ENCODE results near the gene ABCB9.

ABCB9 gene

DNA sequence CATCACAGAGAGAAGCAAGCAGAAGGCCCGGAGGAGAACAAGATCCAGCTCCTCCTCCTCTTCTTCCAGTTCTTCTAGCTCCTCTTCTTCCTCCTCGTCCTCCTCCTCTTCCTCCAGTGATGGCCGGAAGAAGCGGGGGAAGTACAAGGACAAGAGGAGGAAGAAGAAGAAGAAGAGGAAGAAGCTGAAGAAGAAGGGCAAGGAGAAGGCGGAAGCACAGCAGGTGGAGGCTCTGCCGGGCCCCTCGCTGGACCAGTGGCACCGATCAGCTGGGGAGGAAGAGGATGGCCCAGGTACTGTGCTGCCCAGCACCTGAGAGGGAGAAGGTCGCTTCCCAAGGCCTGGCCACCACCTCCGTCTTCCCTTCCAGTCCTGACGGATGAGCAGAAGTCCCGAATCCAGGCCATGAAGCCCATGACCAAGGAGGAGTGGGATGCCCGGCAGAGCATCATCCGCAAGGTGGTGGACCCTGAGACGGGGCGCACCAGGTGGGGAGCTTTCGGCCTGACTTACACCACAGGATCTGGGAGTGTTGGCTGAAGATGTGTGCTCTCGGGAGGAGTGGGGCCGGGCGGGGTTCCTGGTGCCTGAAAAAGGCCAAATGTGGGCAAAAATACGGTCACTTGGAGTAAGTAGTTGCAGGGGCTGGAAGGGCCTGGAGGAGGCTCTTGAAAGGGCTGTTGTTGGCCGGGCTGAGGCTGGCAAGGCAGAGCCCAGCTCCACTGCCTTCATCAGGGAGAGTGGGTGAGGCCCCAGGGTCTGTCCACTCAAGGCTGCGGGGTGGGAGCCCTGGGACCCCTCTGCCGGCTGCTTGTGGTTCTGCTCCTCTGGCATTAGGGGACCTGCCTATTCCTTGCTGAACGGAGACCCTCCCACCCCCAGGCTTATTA, 15.6 kb upstream of the ABCB9 start:
- DNase-seq = no peak

DNA sequence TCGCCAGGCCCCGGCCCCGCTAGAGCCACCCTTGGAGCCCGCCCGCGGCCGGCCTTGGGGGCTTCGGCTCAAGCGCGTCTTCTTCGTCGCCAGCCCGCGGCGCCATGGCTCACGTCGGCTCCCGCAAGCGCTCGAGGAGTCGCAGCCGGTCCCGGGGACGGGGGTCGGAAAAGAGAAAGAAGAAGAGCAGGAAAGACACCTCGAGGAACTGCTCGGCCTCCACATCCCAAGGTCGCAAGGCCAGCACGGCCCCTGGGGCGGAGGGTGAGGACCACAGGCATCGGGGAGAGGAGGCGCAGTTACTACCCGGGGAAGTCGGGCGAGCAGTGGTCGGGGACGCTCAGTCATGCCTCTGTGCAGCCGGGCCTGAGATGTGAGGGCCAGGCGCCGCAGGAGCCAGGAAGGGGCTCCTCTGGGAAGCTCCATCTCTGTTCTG, 14.8 kb upstream of the ABCB9 start:
- DNase-seq = peak; percentile 81

DNA sequence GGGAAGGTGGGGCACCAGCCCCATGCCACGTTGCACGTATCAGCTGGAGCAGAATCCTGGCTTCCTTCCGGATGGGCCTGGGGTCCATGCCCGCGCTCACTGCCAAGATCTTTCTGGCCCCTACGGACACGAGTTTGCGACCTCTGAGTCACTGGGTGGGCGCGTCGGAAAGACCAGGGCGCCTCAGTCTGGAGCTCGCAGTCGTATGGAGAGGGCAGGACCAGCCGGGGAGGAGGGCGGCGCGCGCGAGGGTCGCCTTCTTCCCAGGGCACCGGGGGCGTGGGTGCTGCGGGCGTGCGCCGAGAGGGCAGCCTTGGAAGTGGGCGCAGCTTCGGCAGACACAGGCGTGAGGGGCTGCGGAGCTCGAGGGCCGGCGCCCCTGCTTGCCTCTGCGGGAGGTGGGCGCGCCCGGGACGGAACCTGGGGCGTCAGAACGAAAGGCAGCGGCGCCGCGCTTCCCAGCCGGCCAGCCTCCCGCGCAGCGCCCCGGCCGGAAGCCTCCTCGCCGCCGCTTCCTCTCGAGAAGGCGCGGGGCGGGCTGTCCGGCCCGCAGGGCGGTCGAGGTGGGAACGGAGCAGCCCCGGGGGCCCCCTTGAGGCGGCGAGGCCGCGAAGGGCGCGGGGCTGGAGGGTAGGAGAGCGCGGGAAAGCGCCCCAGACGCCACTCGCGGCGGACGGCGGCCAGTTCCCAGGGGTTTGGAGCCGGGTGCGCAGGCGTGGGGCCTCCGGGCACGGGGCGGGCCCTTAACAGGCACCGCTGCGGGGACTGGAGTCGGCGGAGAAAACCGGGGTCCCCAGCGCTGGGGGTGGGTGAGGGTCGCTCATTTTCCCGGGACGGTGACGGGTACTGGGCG, 14.1 kb upstream of the ABCB9 start, which contains the start of gene ARL6IP4:
Gene ARL6IP4, plus strand, starts transcription at position 499 of the 853 bp plus-strand sequence. CDS start 459 bp downstream, outside the sequence.
- DNase-seq = peak; percentile 85

DNA sequence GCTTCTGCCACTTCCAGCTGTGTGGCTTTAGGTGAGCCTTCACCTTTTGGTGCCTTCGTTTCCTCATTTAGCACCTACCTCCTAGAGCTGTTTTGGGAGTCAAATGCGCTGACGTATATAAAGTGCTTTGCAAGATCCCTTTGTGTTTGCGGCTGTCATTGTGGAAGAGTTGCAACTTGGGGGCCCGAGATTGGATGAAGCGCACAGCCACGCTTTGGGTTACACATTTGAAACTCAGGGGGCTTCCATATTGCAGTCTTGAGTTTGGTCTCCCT, 13.6 kb upstream of the ABCB9 start:
- no peak for DNase-seq

DNA sequence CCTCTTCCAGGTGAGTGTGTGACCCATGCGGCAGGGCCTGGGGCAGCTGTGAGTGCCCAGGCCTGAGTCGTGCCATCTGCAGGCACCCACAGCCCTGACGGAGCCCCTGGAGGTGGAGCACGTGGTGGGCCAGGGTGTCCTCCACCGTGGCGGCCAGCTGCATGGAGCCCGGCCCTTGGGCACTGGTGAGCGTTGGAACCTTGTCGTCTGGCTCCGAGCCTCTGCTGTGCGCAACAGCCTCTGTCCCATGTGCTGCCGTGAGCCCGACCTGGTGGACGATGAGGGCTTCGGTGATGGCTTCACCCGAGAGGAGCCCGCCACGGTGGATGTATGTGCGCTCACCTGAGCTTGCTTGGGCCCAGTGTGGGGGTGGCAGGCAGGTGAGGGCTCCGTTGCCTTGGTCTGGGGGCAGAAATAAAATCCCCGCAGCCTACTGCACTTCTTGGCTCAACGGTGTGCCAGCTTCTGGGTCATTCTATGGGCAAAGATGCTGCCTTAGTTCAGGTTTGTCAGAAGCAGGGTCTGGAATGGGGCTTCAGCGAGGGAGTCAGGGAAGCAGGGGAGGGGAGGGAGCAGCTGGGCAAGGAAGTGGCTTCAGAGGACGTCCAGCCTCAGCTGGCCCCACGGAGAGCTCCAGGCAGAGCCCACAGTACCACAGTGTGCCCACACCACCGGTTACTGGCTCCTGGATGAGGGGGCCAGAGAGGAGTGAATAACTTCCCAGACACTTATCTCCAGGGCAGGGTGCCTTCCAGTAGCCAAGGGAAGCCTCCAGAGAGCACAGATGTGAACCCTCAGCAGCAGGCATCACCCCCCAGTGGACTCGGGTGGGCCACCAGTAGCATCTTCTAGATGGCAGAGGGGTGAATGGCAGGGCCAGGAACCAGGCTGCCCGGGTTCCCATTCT, 13.0 kb upstream of the ABCB9 start:
- no peak for DNase-seq

DNA sequence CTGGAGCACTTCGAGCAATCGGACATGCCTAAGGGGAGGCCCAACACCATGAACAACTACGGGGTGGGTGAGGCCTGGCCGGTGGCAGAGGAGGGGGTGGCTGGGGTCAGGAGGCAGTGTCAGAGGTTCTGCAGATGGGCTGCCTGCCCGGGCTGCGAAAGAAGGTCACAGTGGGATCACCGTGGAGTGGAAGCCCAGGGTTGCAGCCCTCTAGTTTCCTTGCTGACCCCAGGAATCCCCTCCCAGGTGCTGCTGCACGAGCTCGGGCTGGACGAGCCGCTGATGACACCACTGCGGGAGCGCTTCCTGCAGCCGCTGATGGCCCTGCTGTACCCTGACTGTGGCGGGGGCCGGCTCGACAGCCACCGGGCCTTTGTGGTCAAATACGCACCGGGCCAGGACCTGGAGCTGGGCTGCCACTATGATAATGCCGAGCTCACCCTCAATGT, 12.3 kb upstream of the ABCB9 start:
- no peak for DNase-seq

- no peak for DNase-seq
These were observed 11.6 kb upstream of the ABCB9 start for GRCh38 chr12:122977655-122978392.

GRCh38 chr12:122977153-122977552, 10.9 kb upstream of the ABCB9 start:
- DNase-seq = no peak

DNA sequence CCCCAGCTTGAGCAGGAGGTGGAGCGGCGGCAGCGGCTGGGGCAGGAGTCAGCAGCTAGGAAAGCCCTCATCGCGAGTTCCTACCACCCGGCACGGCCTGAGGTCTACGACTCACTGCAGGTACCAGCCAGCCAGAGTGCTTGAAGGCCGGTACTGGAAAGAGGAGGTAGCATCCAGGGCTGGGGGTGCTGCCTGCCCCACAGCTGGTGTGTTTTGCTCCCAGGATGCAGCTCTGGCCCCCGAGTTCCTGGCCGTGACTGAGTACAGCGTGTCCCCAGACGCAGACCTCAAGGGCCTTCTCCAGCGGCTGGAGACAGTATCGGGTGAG, 10.3 kb upstream of the ABCB9 start:
- DNase-seq = no peak

DNA sequence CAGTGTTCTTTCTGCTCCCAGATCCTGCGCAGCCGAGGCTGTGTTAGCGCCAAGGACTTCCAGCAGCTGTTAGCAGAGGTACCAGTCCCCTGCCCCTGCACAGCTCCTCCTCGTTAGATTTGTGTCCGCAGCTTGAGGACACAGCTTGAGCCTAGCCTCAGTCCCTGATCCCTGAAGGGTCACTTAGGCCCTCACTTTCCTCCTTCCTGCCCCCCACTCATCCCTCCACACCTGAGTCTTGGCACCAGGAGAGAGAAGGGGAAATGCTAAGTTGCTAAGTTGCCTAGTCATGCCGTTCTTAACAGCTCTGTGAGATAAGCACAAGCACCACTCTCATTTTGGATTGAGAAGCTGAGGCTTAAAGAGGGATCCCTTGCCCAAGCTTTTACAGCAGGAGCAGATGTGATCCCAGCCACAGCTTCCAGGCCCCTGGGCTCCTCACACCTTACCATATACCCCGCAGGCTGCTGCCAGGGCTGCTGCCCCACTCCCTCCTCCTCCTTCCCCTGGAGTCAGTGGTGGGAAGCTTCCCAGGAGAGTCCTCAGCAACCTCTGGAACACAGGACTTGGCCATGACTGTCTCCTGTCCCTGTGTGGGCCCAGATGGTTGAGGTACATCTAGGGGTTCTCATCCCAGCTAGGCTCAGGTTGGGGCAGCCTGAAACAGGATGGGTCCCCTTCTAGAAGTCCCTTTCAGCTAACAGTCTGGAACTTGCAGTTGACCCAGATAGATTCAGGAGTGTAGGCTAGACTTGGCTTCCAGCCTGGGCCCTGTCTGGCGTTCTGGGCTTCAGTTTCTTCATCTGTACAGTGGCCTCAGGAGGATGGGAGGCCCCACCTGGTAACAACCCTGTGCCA, 9.8 kb upstream of the ABCB9 start:
- DNase-seq = no peak

- peak; percentile 96 for DNase-seq
These were observed 8.9 kb upstream of the ABCB9 start, which contains the start of gene OGFOD2 for GRCh38 chr12:122974892-122975789. Gene OGFOD2 (plus strand): TSS chr12:122975244. CDS start chr12:122975252, 8 bp downstream.

GRCh38 chr12:122974274-122974891, 8.1 kb upstream of the ABCB9 start:
- DNase-seq = peak; percentile 97

GRCh38 chr12:122969676-122970075, 3.4 kb upstream of the ABCB9 start:
- no peak for DNase-seq

DNA sequence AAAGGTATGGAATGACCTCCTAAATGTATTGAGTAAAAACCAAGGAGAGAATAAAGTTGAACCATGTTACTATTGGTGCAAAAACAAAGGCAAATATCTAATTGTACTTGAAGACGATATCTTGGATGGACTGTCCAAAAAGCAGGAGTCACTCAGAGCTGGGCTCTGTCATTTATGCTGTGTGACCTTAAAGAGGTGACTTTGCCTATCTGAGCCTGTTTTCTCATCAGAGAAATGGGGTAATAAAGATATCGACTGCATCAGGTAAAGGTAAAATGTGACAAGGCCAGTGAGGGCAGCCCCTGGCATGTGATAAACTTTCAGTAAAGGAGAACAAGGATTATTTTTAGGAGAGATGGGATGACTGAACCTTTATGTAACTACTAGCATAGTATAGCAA, 1.8 kb upstream of the ABCB9 start:
- DNase-seq = no peak

DNA sequence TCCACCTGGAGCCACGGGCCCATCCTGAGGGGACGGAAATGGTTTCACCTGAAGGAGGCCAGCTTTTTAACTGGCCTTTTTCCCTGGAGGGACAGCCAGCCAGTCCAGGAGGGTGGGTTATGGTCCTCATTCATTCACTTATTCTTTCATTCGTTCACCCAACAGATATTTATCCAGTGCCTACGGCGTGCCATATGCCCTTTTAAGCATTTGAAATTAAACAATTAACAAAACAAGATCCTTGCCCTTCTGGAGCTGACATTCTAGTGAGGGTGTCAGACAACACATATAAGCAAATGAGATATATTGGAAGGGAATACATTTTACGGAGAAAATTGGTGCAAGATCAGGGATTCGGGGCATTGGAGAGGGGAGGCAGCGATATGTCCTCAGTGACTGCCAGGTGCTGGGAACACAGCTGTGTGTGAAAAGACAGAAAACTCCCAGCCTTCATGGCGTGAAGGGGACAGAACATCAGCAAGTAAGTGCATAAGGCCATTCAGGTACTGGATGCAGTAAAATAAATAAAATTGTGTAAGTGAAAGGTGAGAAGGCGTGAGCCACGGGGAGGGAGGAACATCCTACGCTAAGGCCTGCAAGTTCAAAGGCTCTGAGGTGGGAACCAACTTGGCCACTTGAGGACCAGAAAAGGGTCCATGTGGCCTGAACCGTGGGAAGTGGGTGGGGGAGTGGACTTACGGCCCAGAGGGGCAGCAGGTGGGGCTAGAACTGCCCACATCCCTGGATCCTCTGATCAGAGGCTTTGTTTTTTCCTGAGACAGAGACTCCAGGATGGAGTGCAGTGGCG, 684 bp upstream of the ABCB9 start:
- DNase-seq = no peak

DNA sequence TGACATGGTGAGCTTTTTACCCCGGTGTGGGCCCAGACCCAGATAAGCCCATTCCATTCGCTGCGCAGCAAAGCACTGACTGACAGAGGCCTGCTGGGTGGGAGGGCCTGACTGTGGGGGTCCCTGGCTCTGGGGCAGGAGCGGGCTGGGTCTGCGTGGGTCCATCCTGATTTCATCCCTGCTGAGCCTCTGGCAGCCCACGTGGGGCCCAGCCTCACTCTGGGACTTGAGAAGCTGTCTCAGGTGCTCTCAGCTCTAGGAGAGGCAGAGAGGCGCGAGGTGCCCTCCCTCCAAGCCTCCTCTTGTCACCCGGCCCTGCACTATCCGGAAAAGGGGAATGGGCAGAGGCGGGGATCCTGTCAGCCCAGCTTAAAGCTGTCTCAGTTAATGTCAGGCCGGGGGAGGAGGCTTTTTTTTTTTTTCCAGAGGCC, 927 bp downstream of the ABCB9 start:
- DNase-seq = no peak

- DNase-seq = no peak
These were observed 1.6 kb downstream of the ABCB9 start for GRCh38 chr12:122964439-122965257.

DNA sequence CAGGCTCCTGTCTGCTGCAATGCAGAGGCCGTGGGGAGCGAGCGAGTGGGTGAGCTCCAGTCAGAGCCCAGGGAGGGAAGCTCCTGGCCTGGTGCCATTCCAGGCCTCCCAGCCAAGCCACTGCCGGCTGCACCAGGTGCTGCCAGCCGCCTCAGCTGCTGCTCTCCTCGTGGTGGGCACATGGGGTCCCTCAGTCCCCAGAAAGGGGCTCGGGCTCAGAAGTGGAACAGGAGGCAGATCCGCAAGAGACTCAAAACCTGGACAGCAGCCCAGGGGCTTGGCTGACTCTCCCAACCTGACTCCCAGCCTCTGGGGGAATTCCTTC, 2.4 kb downstream of the ABCB9 start:
- no peak for DNase-seq
